HepG2 (cell line): ENCODE data around the gene DMGDH. TPM values are rescaled to one million over a fixed set of nuclear protein-coding genes. Genes with fewer than 3 reads are reported as not detected.

Source experiments
- ATAC-seq: fragments of 200-7000 bp; cut with Tn5 transposase; 3 replicates; pipeline ENCODE4 v1.9.1; 2020; ENCODE audit warnings: mild to moderate bottlenecking, moderate library complexity
- BruUV-seq: library from RNA; stranded (reverse); fragments of 400-500 nt; replicated peaks from 2 replicates; lab custom pipeline; 2021; lab: Mats Ljungman, UMichigan
- CTCF ChIA-PET: fragments of 300-600 bp; formaldehyde crosslinking; extraction: SDS; loops from one replicate; lab custom pipeline; 2021; ENCODE audit warnings: low total read pairs, inconsistent platforms, low intra/inter-chr PET ratio; lab: Yijun Ruan, JAX
- POLR2A ChIA-PET: fragments of 350-600 bp; sonication (Branson Sonifier 250); formaldehyde crosslinking; loops from one replicate; lab custom pipeline; 2020; ENCODE audit warnings: antibody characterized with exemption, inconsistent platforms; lab: Yijun Ruan, JAX
- DNase-seq: peaks from one replicate; pipeline ENCODE4 v3.0.0-alpha.2; 2015; ENCODE audit warnings: low spot score
- FAIRE-seq: peaks from 3 replicates; lab custom pipeline; 2011; peaks lifted over from hg19 to GRCh38; lab: Jason Lieb, UNC
- H2AFZ ChIP-seq: one replicate; pipeline ENCODE4 v1.6.1; 2011; ENCODE audit warnings: low read length, inconsistent platforms
- H3K27ac ChIP-seq: fragments of 300-600 bp; 3 replicates; pipeline ENCODE4 v1.8.0; 2011; ENCODE audit warnings: mixed run types, mild to moderate bottlenecking, mixed read lengths, low read length, inconsistent platforms; ENCODE audit not compliant: insufficient read depth; ENCODE audit errors: extremely low read length
- H3K27me3 ChIP-seq, 2 experiments: fragments of 200-600 bp in 1 of 2; 2 replicates in 1 of 2; 3 replicates in 1 of 2; pipeline versions ENCODE4 v1.6.0 to v1.8.0; 2011; ENCODE audit warnings: low read length in 2 of 2, mild to moderate bottlenecking in 2 of 2, moderate library complexity in 2 of 2, inconsistent platforms in 1 of 2; ENCODE audit not compliant: insufficient read depth in 2 of 2, control insufficient read depth in 1 of 2
- H3K36me3 ChIP-seq, 2 experiments: fragments of 200-600 bp in 1 of 2; replicated peaks in 1 of 2; 2 replicates in 1 of 2; 3 replicates in 1 of 2; pipeline versions ENCODE4 v1.5.1 to v1.8.0; 2011; ENCODE audit warnings: low read length in 2 of 2, inconsistent platforms in 1 of 2; ENCODE audit not compliant: insufficient read depth in 2 of 2, control insufficient read depth in 1 of 2
- H3K4me1 ChIP-seq: 2 replicates; pipeline ENCODE4 v1.5.1; 2012; ENCODE audit warnings: low read length, inconsistent platforms; ENCODE audit not compliant: insufficient read depth
- H3K4me2 ChIP-seq: 2 replicates; pipeline ENCODE4 v1.6.0; 2011; ENCODE audit warnings: low read depth, low read length, inconsistent platforms
- H3K4me3 ChIP-seq, 3 experiments: fragments of 200-600 bp in 1 of 3; sonication (generic), shearing (Covaris generic) in 1 of 3; replicated peaks in 1 of 3; 2 replicates each; pipeline ENCODE4 v1.5.1; 2011 to 2016; ENCODE audit warnings: low read length in 3 of 3, inconsistent platforms in 2 of 3, low read depth in 2 of 3, mild to moderate bottlenecking in 2 of 3, control low read depth in 1 of 3, mixed read lengths in 1 of 3; ENCODE audit not compliant: insufficient read depth in 1 of 3
- H3K79me2 ChIP-seq: one replicate; pipeline ENCODE4 v1.6.1; 2011; ENCODE audit warnings: low read length, inconsistent platforms; ENCODE audit not compliant: insufficient read depth
- H3K9ac ChIP-seq: 2 replicates; pipeline ENCODE4 v1.6.0; 2011; ENCODE audit warnings: mild to moderate bottlenecking, low read depth, low read length, inconsistent platforms; ENCODE audit not compliant: insufficient read depth
- H3K9me3 ChIP-seq: 2 replicates; pipeline ENCODE4 v1.5.1; 2012; ENCODE audit warnings: mild to moderate bottlenecking, low read length
- H4K20me1 ChIP-seq: 2 replicates; pipeline ENCODE4 v1.6.0; 2011; ENCODE audit warnings: inconsistent platforms, mild to moderate bottlenecking, low read length, moderate library complexity; ENCODE audit not compliant: insufficient read depth
- FOSL1 ChIP-seq: sonication (generic); formaldehyde crosslinking; IDR thresholded peaks from 2 replicates; pipeline ENCODE4 v1.9.0; 2021; ENCODE audit warnings: missing genetic modification reagents, borderline replicate concordance
- KDM3A ChIP-seq: IDR thresholded peaks from 2 replicates; pipeline ENCODE4 v1.6.1; 2018; ENCODE audit warnings: low read depth, missing compliant biosample characterization
- KMT2B ChIP-seq: IDR thresholded peaks from 2 replicates; pipeline ENCODE4 v1.6.1; 2016; ENCODE audit warnings: missing genetic modification reagents, missing compliant biosample characterization
- NCOA5 ChIP-seq: sonication (generic); formaldehyde crosslinking; IDR thresholded peaks from 2 replicates; pipeline ENCODE4 v1.4.0; 2020; ENCODE audit warnings: missing genetic modification reagents
- PHF20 ChIP-seq: sonication (generic); formaldehyde crosslinking; IDR thresholded peaks from 2 replicates; pipeline ENCODE4 v1.5.0; 2020; ENCODE audit warnings: mild to moderate bottlenecking, missing genetic modification reagents
- RBAK ChIP-seq: sonication (generic); formaldehyde crosslinking; IDR thresholded peaks from 2 replicates; pipeline ENCODE4 v1.5.1; 2020; ENCODE audit warnings: mild to moderate bottlenecking, missing genetic modification reagents
- TEF ChIP-seq: sonication (generic); formaldehyde crosslinking; IDR thresholded peaks from 2 replicates; pipeline ENCODE4 v1.5.0; 2020; ENCODE audit warnings: missing genetic modification reagents
- TRIM24 ChIP-seq: sonication (generic); formaldehyde crosslinking; IDR thresholded peaks from 2 replicates; pipeline ENCODE4 v1.8.0; 2022; ENCODE audit warnings: mild to moderate bottlenecking, missing genetic modification reagents
- ZFP90 ChIP-seq: sonication (generic); formaldehyde crosslinking; IDR thresholded peaks from 2 replicates; pipeline ENCODE4 v1.8.0; 2022; ENCODE audit warnings: missing genetic modification reagents, mild to moderate bottlenecking, inconsistent platforms, borderline replicate concordance
- ZNF530 ChIP-seq: sonication (generic); formaldehyde crosslinking; IDR thresholded peaks from 2 replicates; pipeline ENCODE4 v1.5.0; 2020; ENCODE audit warnings: low read depth, mild to moderate bottlenecking, missing genetic modification reagents
- WGBS: methylation state at CpG from one replicate; pipeline ENCODE4 v1.1.6; 2017; ENCODE audit warnings: low lambda C conversion rate; 5-methylcytosine and 5-hydroxymethylcytosine counted together
- in situ Hi-C: cut with HindIII; loops from 2 replicates; pipeline ENCODE4 v1.10.0; 2017; ENCODE audit warnings: low pct_unique_long_range_greater_than_20kb; ENCODE audit not compliant: extremely low pct_ligation_motif_present
- intact Hi-C: fragments of 100-400 bp; cut with micrococcal nuclease; formaldehyde crosslinking; loops from one replicate; pipeline ENCODE4 v1.10.0; 2022; ENCODE audit not compliant: unreplicated experiment
- polyA plus RNA-seq, 8 experiments: library from polyadenylated mRNA; depleted of rRNA in 3 of 8; stranded (reverse) in 7 of 8; unstranded in 1 of 8; fragments of >200 nt; fragmentation: Illumina TruSeq in 4 of 8; extraction: Trizol in 4 of 8; gene quantifications; 2 replicates each; pipeline versions ENCODE4 v1.2.1 to v1.2.3, GENCODE V29; 2011 to 2016; ENCODE audit warnings: low read depth in 4 of 8, missing spikeins in 1 of 8, mixed read lengths in 1 of 8; ENCODE audit not compliant: insufficient read depth in 1 of 8
- total RNA-seq, 5 experiments: library from RNA; depleted of rRNA; stranded (reverse); fragments of >200 nt; fragmentation: Illumina TruSeq; extraction: Trizol; gene quantifications; 2 replicates each; pipeline ENCODE4 v1.2.3, GENCODE V29; 2016; ENCODE audit warnings: low read depth in 1 of 5

The DMGDH gene
- total and polyA plus RNA-seq, 2 of the 13 experiments (the other 11 are each of a cell fraction or from before 2014, with no cell fraction given), result 3.6 to 7.9 TPM

DNA sequence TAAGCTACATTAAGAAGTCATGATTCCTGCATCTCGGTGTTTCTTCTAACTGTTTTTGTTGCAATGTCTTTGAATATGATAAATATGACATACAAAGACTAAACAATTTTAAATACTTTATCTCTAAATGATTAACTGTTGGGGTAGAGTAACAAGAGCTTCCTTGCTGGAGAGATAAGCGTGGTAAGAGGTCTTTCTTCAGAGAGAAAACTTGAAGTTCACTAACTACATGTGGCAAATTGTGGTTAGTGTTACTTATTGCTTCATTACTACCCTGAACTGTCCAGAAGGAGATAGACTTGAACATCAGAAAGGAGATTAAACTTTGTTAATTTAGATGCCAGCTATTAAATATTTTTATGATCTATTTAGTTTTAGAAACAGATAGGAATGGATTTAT is 77.3 kb downstream of the DMGDH start:
- H4K20me1 ChIP-seq, result no peaks in the 10 kb centered on the region
- no peak for TF ChIP-seq PHF20 (CRISPR knock-in tag)
- no peak for TF ChIP-seq TEF (CRISPR knock-in tag)
- no peak for TF ChIP-seq ZFP90 (CRISPR knock-in tag)
- 91% methylated on average over 2 of the region's 2 CpGs for WGBS
- no peak overlapping the region for H3K4me2 ChIP-seq
- FAIRE-seq (no peak), ATAC-seq (no peak), DNase-seq (no peak)
- CTCF ChIA-PET, result no interaction called here
- BruUV-seq, result no TSS peak
- no peak overlapping the region for H3K9ac ChIP-seq
- no peaks in the 10 kb centered on the region for H3K36me3 ChIP-seq
- H3K27me3 ChIP-seq, result no peaks in the 10 kb centered on the region
- no peak overlapping the region for H2AFZ ChIP-seq
- H3K79me2 ChIP-seq, result no peaks in the 10 kb centered on the region
- in situ Hi-C loops (no loop called here), intact Hi-C loops (no loop called here)
- H3K9me3 ChIP-seq, result no peaks in the 10 kb centered on the region
- POLR2A ChIA-PET, result no interaction called here
- H3K4me3 ChIP-seq, result no peak overlapping the region
- H3K27ac ChIP-seq, result no peak overlapping the region
- peaks cover 7% of the 10 kb centered on the region; the same call in 1 of the 2 replicates for H3K4me1 ChIP-seq

DNA sequence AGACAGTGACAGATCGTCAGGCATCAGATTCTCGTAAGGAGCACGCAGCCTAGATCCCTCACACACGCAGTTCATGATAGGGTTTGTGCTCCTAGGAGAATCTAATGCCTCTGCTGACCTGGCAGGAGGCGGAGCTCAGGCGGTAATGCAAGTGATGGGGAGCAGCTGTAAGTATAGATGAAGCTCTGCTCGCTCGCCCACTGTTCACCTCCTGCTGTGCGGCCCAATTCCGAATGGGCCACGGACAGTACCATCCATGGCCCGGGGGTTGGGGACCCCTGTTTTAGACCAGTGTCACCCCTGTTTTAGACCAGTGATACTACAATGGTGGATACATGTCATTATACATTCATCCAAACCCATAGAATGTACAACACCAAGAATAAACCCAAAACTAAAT is 80.4 kb downstream of the DMGDH start:
- Histone ChIP-seq H3K9me3 (no peaks in the 10 kb centered on the region), H4K20me1 (no peaks in the 10 kb centered on the region), H2AFZ (no peak overlapping the region), H3K27me3 (no peaks in the 10 kb centered on the region; a peak in 1 of 5 replicates), H3K4me2 (no peak overlapping the region)
- CTCF ChIA-PET, result no interaction called here
- DNase-seq, result no peak
- WGBS, result 97% methylated on average over 12 of the region's 12 CpGs
- no peak for ATAC-seq
- in situ Hi-C loops, result no loop called here
- POLR2A ChIA-PET, result no interaction called here
- TF ChIP-seq KMT2B (CRISPR knock-in tag), result no peak
- no peak for TF ChIP-seq RBAK (CRISPR knock-in tag)
- TF ChIP-seq ZNF530 (CRISPR knock-in tag), result no peak
- no peak for TF ChIP-seq FOSL1 (CRISPR knock-in tag)
- no peak for TF ChIP-seq KDM3A (CRISPR knock-in tag)
- no peak for TF ChIP-seq TRIM24 (CRISPR knock-in tag)
- TF ChIP-seq NCOA5 (CRISPR knock-in tag), result no peak
- TF ChIP-seq, all 625 proteins: peak for 0
- Histone ChIP-seq H3K36me3 (no peaks in the 10 kb centered on the region), H3K4me3 (no peak overlapping the region), H3K27ac (no peak overlapping the region), H3K79me2 (peaks cover 2% of the 10 kb centered on the region), H3K4me1 (peaks cover 18% of the 10 kb centered on the region), H3K9ac (no peak overlapping the region)
- intact Hi-C loops, result loop anchor here (10.0 kb wide), 1 partner anchor 344 kb away; the partner anchor contains the start of gene LHFPL2
- FAIRE-seq, result no peak
- BruUV-seq, result no TSS peak
